GM23338 (cell line): Measurements from ENCODE around the gene TRIM37. TPM values are rescaled to one million over a fixed set of nuclear protein-coding genes. Genes with fewer than 3 reads are reported as not detected.

ENCODE experiments used
- ATAC-seq: fragments of 200-7000 bp; cut with Tn5 transposase; 3 replicates; pipeline ENCODE4 v1.9.1; 2020
- DNase-seq: peaks from one replicate; pipeline ENCODE4 v3.0.0-alpha.2; 2015; ENCODE audit warnings: low spot score
- H2AFZ ChIP-seq: fragments of 200-600 bp; sonication (generic); 2 replicates; pipeline ENCODE4 v1.8.0; 2016; ENCODE audit warnings: antibody characterized with exemption, mild to moderate bottlenecking, moderate library complexity
- H3F3A ChIP-seq: fragments of 200-600 bp; sonication (generic); replicated peaks from 2 replicates; pipeline ENCODE4 v1.8.0; 2017; ENCODE audit warnings: antibody characterized with exemption, mixed run types, low read depth
- H3K27ac ChIP-seq: fragments of 200-600 bp; sonication (generic); 2 replicates; pipeline ENCODE4 v1.6.1; 2016; ENCODE audit warnings: low read depth
- H3K27me3 ChIP-seq: fragments of 200-600 bp; sonication (generic); 2 replicates; pipeline ENCODE4 v1.8.0; 2016; ENCODE audit warnings: mild to moderate bottlenecking, mixed run types, moderate library complexity; ENCODE audit not compliant: insufficient read depth
- H3K36me3 ChIP-seq: fragments of 200-600 bp; sonication (generic); 2 replicates; pipeline ENCODE4 v1.8.0; 2016; ENCODE audit warnings: mild to moderate bottlenecking; ENCODE audit not compliant: insufficient read depth
- H3K4me1 ChIP-seq: fragments of 200-600 bp; sonication (generic); 2 replicates; pipeline ENCODE4 v1.8.0; 2016; ENCODE audit warnings: mild to moderate bottlenecking, moderate library complexity; ENCODE audit not compliant: insufficient read depth
- H3K4me2 ChIP-seq: fragments of 200-600 bp; sonication (generic); 2 replicates; pipeline ENCODE4 v1.7.1; 2017; ENCODE audit warnings: mixed run types
- H3K4me3 ChIP-seq: fragments of 200-600 bp; sonication (generic); 2 replicates; pipeline ENCODE4 v1.6.1; 2016; ENCODE audit warnings: mixed run types
- H3K79me2 ChIP-seq: fragments of 200-600 bp; sonication (generic); replicated peaks from 2 replicates; pipeline ENCODE4 v1.8.0; 2017; ENCODE audit warnings: mild to moderate bottlenecking; ENCODE audit not compliant: insufficient read depth
- H3K9me2 ChIP-seq: fragments of 200-600 bp; sonication (generic); 2 replicates; pipeline ENCODE4 v1.8.0; 2017; ENCODE audit not compliant: insufficient read depth
- H4K20me1 ChIP-seq: fragments of 200-600 bp; sonication (generic); replicated peaks from 2 replicates; pipeline ENCODE4 v1.8.0; 2017; ENCODE audit warnings: mild to moderate bottlenecking; ENCODE audit not compliant: insufficient read depth
- H3K27ac Mint-ChIP-seq: 2 replicates; pipeline ENCODE4 v1.8.0; 2020; ENCODE audit warnings: inconsistent platforms, mild to moderate bottlenecking, moderate library complexity, mixed read lengths
- H3K27me3 Mint-ChIP-seq: 3 replicates; pipeline ENCODE4 v1.8.0; 2022; ENCODE audit warnings: low read depth, mild to moderate bottlenecking, moderate library complexity, mixed read lengths, inconsistent platforms; ENCODE audit not compliant: insufficient read depth, poor library complexity
- H3K36me3 Mint-ChIP-seq: 3 replicates; pipeline ENCODE4 v1.8.0; 2021; ENCODE audit warnings: low read depth, mild to moderate bottlenecking, inconsistent platforms, moderate library complexity, mixed read lengths
- H3K4me1 Mint-ChIP-seq: 3 replicates; pipeline ENCODE4 v1.8.0; 2020; ENCODE audit warnings: mild to moderate bottlenecking, inconsistent platforms, mixed read lengths
- H3K4me3 Mint-ChIP-seq: 3 replicates; pipeline ENCODE4 v1.8.0; 2021; ENCODE audit warnings: moderate library complexity, mild to moderate bottlenecking, inconsistent platforms, mixed read lengths
- H3K9me3 Mint-ChIP-seq: 3 replicates; pipeline ENCODE4 v1.8.0; 2020; ENCODE audit warnings: moderate library complexity, mild to moderate bottlenecking, inconsistent platforms, mixed read lengths
- CREB1 ChIP-seq: fragments of 250-450 bp; sonication (Bioruptor Pico); IDR thresholded peaks from 2 replicates; pipeline ENCODE4 v1.5.0; 2020; ENCODE audit warnings: low read depth, mild to moderate bottlenecking, moderate library complexity
- ETS1 ChIP-seq: IDR thresholded peaks from 2 replicates; pipeline ENCODE4 v1.6.1; 2016; ENCODE audit warnings: antibody characterized with exemption
- EZH2 ChIP-seq: fragments of 200-600 bp; sonication (generic); IDR thresholded peaks from one replicate; pipeline ENCODE4 v1.8.0; 2017; ENCODE audit warnings: antibody characterized with exemption, mild to moderate bottlenecking, low read depth; ENCODE audit not compliant: unreplicated experiment
- EZH2phosphoT487 ChIP-seq: fragments of 200-600 bp; sonication (generic); IDR thresholded peaks from one replicate; pipeline ENCODE4 v1.8.1; 2018; ENCODE audit warnings: antibody characterized with exemption; ENCODE audit not compliant: unreplicated experiment
- JUNB ChIP-seq: IDR thresholded peaks from one replicate; pipeline ENCODE4 v1.6.1; 2016; ENCODE audit warnings: antibody characterized with exemption; ENCODE audit not compliant: unreplicated experiment
- POLR2AphosphoS5 ChIP-seq: IDR thresholded peaks from 2 replicates; pipeline ENCODE4 v1.6.1; 2016; ENCODE audit warnings: antibody characterized with exemption, low read depth
- REST ChIP-seq: IDR thresholded peaks from one replicate; pipeline ENCODE4 v1.6.1; 2018; ENCODE audit warnings: antibody characterized with exemption; ENCODE audit not compliant: unreplicated experiment
- STAT1 ChIP-seq: IDR thresholded peaks from one replicate; pipeline ENCODE4 v1.6.1; 2016; ENCODE audit warnings: antibody characterized with exemption; ENCODE audit not compliant: unreplicated experiment
- ZNF114 ChIP-seq: fragments of 250-450 bp; sonication (Bioruptor Pico); IDR thresholded peaks from 2 replicates; pipeline ENCODE4 v1.5.0; 2020; ENCODE audit warnings: mild to moderate bottlenecking, moderate library complexity
- ZNF331 ChIP-seq: fragments of 250-450 bp; sonication (Bioruptor Pico); IDR thresholded peaks from 2 replicates; pipeline ENCODE4 v1.5.0; 2020; ENCODE audit warnings: low read depth, mild to moderate bottlenecking, moderate library complexity
- polyA plus RNA-seq: library from polyadenylated mRNA; unstranded; fragments of >200 nt; fragmentation: Nextera tagmentation; extraction: Ambion mirVana; gene quantifications from 2 replicates; pipeline ENCODE4 v1.2.1, GENCODE V29; 2016
- total RNA-seq: library from RNA; depleted of rRNA; stranded (reverse); fragments of >200 nt; shearing (Covaris generic); gene quantifications from 2 replicates; pipeline ENCODE4 v1.2.3, GENCODE V29; 2014

TRIM37 gene
- total and polyA plus RNA-seq, 2 experiments from 2014 or later = 61.1 to 71.2 TPM

GRCh38 chr17:59073972-59074371 lies 32.7 kb downstream of the TRIM37 start:
- Histone ChIP-seq H3K36me3 (peaks cover 37% of the 10 kb centered on the region; the same call in 1 of the 2 replicates), H3K27ac (no peak overlapping the region), H3F3A (no peaks in the 10 kb centered on the region), H3K9me2 (no peaks in the 10 kb centered on the region), H3K4me1 (no peaks in the 10 kb centered on the region), H3K79me2 (no peaks in the 10 kb centered on the region), H3K4me2 (no peak overlapping the region), H4K20me1 (0 out of 2 replicates have a peak, but pooled peaks cover 3% of the 10 kb centered on the region), H2AFZ (no peak overlapping the region), H3K4me3 (no peak overlapping the region), H3K27me3 (no peaks in the 10 kb centered on the region)
- Mint-ChIP-seq H3K36me3 (peaks cover 34% of the 10 kb centered on the region; the same call in 2 of the 3 replicates), H3K27ac (no peak overlapping the region), H3K9me3 (no peaks in the 10 kb centered on the region), H3K4me3 (no peak overlapping the region), H3K27me3 (no peaks in the 10 kb centered on the region), H3K4me1 (no peaks in the 10 kb centered on the region)
- ATAC-seq (no peak), DNase-seq (no peak)
- no peak for TF ChIP-seq CREB1 (CRISPR knock-in tag)
- no peak for TF ChIP-seq EZH2
- no peak for TF ChIP-seq ETS1

GRCh38 chr17:59069856-59070255 lies 36.8 kb downstream of the TRIM37 start:
- peaks cover 16% of the 10 kb centered on the region for H3K36me3 ChIP-seq
- ATAC-seq (no peak), DNase-seq (no peak)
- H3K79me2 ChIP-seq = 0 out of 2 replicates have a peak, but pooled peaks cover 3% of the 10 kb centered on the region
- Mint-ChIP-seq H3K4me3 (no peak overlapping the region), H3K27me3 (no peaks in the 10 kb centered on the region), H3K27ac (no peak overlapping the region), H3K36me3 (peaks cover 33% of the 10 kb centered on the region; the same call in 2 of the 3 replicates), H3K9me3 (no peaks in the 10 kb centered on the region), H3K4me1 (no peaks in the 10 kb centered on the region)
- no peaks in the 10 kb centered on the region for H3K9me2 ChIP-seq
- H3K4me3 ChIP-seq = no peak overlapping the region
- no peak overlapping the region for H2AFZ ChIP-seq
- H3F3A ChIP-seq = no peaks in the 10 kb centered on the region
- H3K27ac ChIP-seq = no peak overlapping the region
- H3K4me1 ChIP-seq = no peaks in the 10 kb centered on the region
- H3K27me3 ChIP-seq = no peaks in the 10 kb centered on the region
- no peak overlapping the region for H3K4me2 ChIP-seq
- peaks cover 3% of the 10 kb centered on the region; the same call in 1 of the 2 replicates for H4K20me1 ChIP-seq
- TF ChIP-seq REST = no peak
- no peak for TF ChIP-seq STAT1
- TF ChIP-seq ZNF114 = no peak
- TF ChIP-seq EZH2phosphoT487 = no peak
- TF ChIP-seq POLR2AphosphoS5 = no peak
- TF ChIP-seq ETS1 = no peak
- TF ChIP-seq ZNF331 (CRISPR knock-in tag) = no peak
- no peak for TF ChIP-seq JUNB
